ENCODE results near the gene MOSPD3. TPM values are rescaled to one million over a fixed set of nuclear protein-coding genes. Genes with fewer than 3 reads are reported as not detected.

MOSPD3 gene
- total and polyA plus RNA-seq, 2 of the 13 experiments (the other 11 are each of a cell fraction or from before 2014, with no cell fraction given), result 7.6 to 8.8 TPM

- TF ChIP-seq ZNF34 (CRISPR knock-in tag; IDR thresholded peaks at IDR 0.05; ENCODE audit: borderline replicate concordance) (peak; percentile 94), ZNF709 (CRISPR knock-in tag; IDR thresholded peaks at IDR 0.05) (no peak), MLX (CRISPR knock-in tag; IDR thresholded peaks at IDR 0.05) (peak; percentile 46; the same call in 1 of the 2 replicates), PRPF4 (IDR thresholded peaks at IDR 0.05; ENCODE audit: low read depth, low read length, poor library complexity, severe bottlenecking) (no peak), FOXP4 (CRISPR knock-in tag; IDR thresholded peaks at IDR 0.05) (peak; percentile 64), IKZF1 (IDR thresholded peaks at IDR 0.05) (no peak), ZNF136 (CRISPR knock-in tag; IDR thresholded peaks at IDR 0.05; ENCODE audit: low read depth) (peak; percentile 79), DRAP1 (CRISPR knock-in tag; IDR thresholded peaks at IDR 0.05) (peak; percentile 92), ZNF484 (CRISPR knock-in tag; IDR thresholded peaks at IDR 0.05; ENCODE audit: borderline replicate concordance, low read depth) (no peak), TCF12 (IDR thresholded peaks at IDR 0.05) (no peak), TCF12 (CRISPR knock-in tag; IDR thresholded peaks at IDR 0.05) (no peak), TBX2 (CRISPR knock-in tag; IDR thresholded peaks at IDR 0.05; ENCODE audit: borderline replicate concordance) (no peak; the same call in 1 of the 2 replicates), NRL (CRISPR knock-in tag; IDR thresholded peaks at IDR 0.05; ENCODE audit: borderline replicate concordance) (peak; percentile 81), DPF2 (CRISPR knock-in tag; IDR thresholded peaks at IDR 0.05; ENCODE audit: borderline replicate concordance, low read depth) (peak; percentile 18; the same call in 1 of the 2 replicates), KLF9 (CRISPR knock-in tag; IDR thresholded peaks at IDR 0.05; ENCODE audit: low read depth) (no peak), ZNF616 (CRISPR knock-in tag; IDR thresholded peaks at IDR 0.05; ENCODE audit: low read depth) (no peak; the same call in 1 of the 2 replicates), PPARG (CRISPR knock-in tag; conservative IDR thresholded peaks at IDR 0.05) (peak; percentile 40; the same call in 1 of the 2 replicates), ZNF274 (CRISPR knock-in tag; IDR thresholded peaks at IDR 0.05) (0 out of 2 replicates have a peak, but pooled peaks have one; percentile 7), ZNF557 (CRISPR knock-in tag; IDR thresholded peaks at IDR 0.05) (0 out of 2 replicates have a peak, but pooled peaks have one; percentile 15), ZNF160 (CRISPR knock-in tag; IDR thresholded peaks at IDR 0.05) (no peak), ZMYM3 (CRISPR knock-in tag; IDR thresholded peaks at IDR 0.05) (0 out of 2 replicates have a peak, but pooled peaks have one; percentile 8), SRSF1 (optimal IDR thresholded peaks at IDR 0.05; ENCODE audit: low read depth, low read length) (peak; percentile 96), DMAP1 (CRISPR knock-in tag; IDR thresholded peaks at IDR 0.05) (no peak; the same call in 1 of the 2 replicates), EHMT2 (IDR thresholded peaks at IDR 0.05; ENCODE audit: borderline replicate concordance, low read depth, low read length) (no peak), ADNP (CRISPR knock-in tag; IDR thresholded peaks at IDR 0.05) (no peak), NR2F2 (IDR thresholded peaks at IDR 0.05; ENCODE audit: borderline replicate concordance, low read depth) (no peak), ZNF543 (CRISPR knock-in tag; IDR thresholded peaks at IDR 0.05) (no peak), ZSCAN31 (CRISPR knock-in tag; IDR thresholded peaks at IDR 0.05; ENCODE audit: low read depth) (peak; percentile 91), CBFB (CRISPR knock-in tag; IDR thresholded peaks at IDR 0.05) (no peak; the same call in 1 of the 2 replicates)
Observed at GRCh38 chr7:100568896-100569844, 43.2 kb upstream of the MOSPD3 start (continued).
